ENCODE measurements around the gene RC3H2.

RC3H2 gene, protein sequence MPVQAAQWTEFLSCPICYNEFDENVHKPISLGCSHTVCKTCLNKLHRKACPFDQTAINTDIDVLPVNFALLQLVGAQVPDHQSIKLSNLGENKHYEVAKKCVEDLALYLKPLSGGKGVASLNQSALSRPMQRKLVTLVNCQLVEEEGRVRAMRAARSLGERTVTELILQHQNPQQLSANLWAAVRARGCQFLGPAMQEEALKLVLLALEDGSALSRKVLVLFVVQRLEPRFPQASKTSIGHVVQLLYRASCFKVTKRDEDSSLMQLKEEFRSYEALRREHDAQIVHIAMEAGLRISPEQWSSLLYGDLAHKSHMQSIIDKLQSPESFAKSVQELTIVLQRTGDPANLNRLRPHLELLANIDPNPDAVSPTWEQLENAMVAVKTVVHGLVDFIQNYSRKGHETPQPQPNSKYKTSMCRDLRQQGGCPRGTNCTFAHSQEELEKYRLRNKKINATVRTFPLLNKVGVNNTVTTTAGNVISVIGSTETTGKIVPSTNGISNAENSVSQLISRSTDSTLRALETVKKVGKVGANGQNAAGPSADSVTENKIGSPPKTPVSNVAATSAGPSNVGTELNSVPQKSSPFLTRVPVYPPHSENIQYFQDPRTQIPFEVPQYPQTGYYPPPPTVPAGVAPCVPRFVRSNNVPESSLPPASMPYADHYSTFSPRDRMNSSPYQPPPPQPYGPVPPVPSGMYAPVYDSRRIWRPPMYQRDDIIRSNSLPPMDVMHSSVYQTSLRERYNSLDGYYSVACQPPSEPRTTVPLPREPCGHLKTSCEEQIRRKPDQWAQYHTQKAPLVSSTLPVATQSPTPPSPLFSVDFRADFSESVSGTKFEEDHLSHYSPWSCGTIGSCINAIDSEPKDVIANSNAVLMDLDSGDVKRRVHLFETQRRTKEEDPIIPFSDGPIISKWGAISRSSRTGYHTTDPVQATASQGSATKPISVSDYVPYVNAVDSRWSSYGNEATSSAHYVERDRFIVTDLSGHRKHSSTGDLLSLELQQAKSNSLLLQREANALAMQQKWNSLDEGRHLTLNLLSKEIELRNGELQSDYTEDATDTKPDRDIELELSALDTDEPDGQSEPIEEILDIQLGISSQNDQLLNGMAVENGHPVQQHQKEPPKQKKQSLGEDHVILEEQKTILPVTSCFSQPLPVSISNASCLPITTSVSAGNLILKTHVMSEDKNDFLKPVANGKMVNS

DNA sequence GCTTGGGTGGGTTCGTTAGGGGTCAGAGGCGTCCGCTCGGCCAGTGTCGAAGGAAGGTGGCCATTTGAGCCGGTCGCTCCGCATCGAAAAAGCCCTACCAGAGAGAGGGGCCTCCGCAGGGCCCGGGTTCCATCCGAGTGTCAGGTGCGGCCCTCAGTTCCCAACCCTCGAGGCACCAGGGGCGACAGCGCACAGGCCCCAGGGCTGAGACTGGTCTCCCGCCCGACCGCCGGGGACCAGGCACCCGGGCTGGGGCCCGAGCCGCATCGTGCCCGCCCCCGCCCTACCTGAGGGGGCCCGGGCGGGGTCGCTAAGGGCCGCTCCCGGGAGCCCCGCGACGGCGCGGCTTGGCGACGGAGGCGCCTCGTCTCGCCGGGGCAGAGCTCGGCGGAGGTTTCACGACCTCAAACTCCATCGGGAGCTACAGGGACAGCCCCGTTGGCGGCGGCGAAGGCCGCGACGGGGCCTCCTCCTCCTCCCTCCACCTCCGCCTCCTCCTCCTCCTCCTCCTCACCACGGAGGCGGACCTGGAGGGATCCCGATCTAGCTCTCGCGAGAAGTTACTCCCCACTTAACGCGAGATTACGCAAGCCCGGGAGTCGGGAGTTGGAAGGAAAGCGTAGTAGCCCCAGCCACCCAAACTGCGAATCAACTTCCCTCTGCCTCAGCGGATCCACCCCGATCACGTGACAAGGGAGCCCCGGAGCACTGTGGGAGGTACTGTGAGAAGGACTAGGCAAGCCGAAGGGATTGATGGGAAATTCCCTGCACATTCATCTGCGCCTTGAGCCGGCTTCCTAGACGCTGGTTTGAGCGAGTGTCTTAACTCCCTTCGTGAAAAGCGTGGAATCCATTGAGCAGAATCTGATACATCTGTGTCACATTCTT lies at the start of gene RC3H2:
TSS of gene RC3H2 (minus strand) at position 537 of the 888 bp plus-strand sequence. CDS start 7,850 bp downstream, outside the sequence.
- peaks cover 45% of the 10 kb centered on the region for H3K36me3 Mint-ChIP-seq (ENCODE audit: low read depth)
- DNase-seq, result peak; percentile 95
- H3K9me3 Mint-ChIP-seq, result no peaks in the 10 kb centered on the region
- peaks cover 27% of the 10 kb centered on the region for H3K4me1 Mint-ChIP-seq (ENCODE audit: low read depth)
- no peaks in the 10 kb centered on the region for H3K27me3 Mint-ChIP-seq
- H3K27ac Mint-ChIP-seq, result peak within 1 kb of the TSS; percentile 96
- peak within 1 kb of the TSS; percentile 95 for H3K4me3 Mint-ChIP-seq

- Mint-ChIP-seq H3K4me3 (no peak overlapping the region), H3K4me1 (ENCODE audit: low read depth) (peaks cover 32% of the 10 kb centered on the region), H3K27me3 (no peaks in the 10 kb centered on the region), H3K36me3 (ENCODE audit: low read depth) (peaks cover 30% of the 10 kb centered on the region), H3K9me3 (no peaks in the 10 kb centered on the region), H3K27ac (peak overlapping the region; percentile 35)
- DNase-seq, result no peak
These were observed 49.1 kb upstream of the RC3H2 start for GRCh38 chr9:122954253-122954691.

DNA sequence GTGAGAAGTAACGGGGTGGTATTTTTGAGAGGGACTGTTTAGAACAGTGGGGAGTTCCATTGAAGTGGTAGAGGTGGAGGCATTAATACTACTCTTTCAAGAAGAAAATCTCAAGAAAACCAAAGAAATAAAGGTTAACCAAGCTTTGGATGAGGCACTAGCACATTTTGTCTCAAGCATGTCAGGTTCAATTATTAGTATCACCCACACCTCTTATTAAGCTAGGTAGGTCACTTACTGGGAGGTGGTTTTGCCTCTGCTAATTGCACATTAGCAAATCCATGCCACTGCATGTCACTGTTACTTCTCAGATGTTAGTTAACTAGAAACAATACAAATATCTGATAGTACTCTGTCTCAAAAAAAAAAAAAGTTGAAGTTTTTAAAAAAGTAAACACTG lies 45.9 kb upstream of the RC3H2 start:
- peaks cover 17% of the 10 kb centered on the region for H3K36me3 Mint-ChIP-seq (ENCODE audit: low read depth)
- no peaks in the 10 kb centered on the region for H3K9me3 Mint-ChIP-seq
- DNase-seq, result no peak
- no peak overlapping the region for H3K4me3 Mint-ChIP-seq
- no peak overlapping the region for H3K27ac Mint-ChIP-seq
- no peaks in the 10 kb centered on the region for H3K27me3 Mint-ChIP-seq
- H3K4me1 Mint-ChIP-seq (ENCODE audit: low read depth), result peaks cover 58% of the 10 kb centered on the region

- peaks cover 64% of the 10 kb centered on the region for H3K4me1 Mint-ChIP-seq (ENCODE audit: low read depth)
These were observed 45.1 kb upstream of the RC3H2 start for GRCh38 chr9:122950263-122950662.

DNA sequence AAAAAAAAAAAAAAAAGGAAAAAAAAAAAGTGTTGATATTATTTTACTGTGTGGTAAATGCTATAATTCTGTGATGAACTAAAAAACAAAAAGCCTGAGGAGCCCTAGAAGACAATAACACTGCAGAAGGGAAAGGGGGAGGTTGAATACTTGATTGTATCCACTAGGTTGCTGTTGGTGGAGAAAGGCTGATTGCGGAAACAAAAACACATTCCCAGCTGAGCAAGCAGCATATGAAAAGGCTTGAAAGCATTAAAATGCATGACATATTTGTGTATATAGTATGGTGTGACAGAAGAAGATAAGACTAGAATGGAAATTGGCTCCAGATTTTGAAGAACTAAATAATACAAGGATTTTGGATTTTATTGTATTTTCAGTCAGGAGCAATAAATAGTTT lies 44.5 kb upstream of the RC3H2 start:
- no peaks in the 10 kb centered on the region for H3K9me3 Mint-ChIP-seq
- peaks cover 64% of the 10 kb centered on the region for H3K4me1 Mint-ChIP-seq (ENCODE audit: low read depth)
- H3K27ac Mint-ChIP-seq, result peak overlapping the region; percentile 38
- peaks cover 25% of the 10 kb centered on the region for H3K36me3 Mint-ChIP-seq (ENCODE audit: low read depth)
- no peak for DNase-seq
- no peak overlapping the region for H3K4me3 Mint-ChIP-seq
- H3K27me3 Mint-ChIP-seq, result no peaks in the 10 kb centered on the region

More at GRCh38 chr9:122950263-122950662, 45.1 kb upstream of the RC3H2 start:
- Mint-ChIP-seq H3K4me3 (no peak overlapping the region), H3K36me3 (ENCODE audit: low read depth) (peaks cover 20% of the 10 kb centered on the region), H3K27me3 (no peaks in the 10 kb centered on the region), H3K27ac (no peak overlapping the region), H3K9me3 (no peaks in the 10 kb centered on the region)
- DNase-seq, result no peak

DNA sequence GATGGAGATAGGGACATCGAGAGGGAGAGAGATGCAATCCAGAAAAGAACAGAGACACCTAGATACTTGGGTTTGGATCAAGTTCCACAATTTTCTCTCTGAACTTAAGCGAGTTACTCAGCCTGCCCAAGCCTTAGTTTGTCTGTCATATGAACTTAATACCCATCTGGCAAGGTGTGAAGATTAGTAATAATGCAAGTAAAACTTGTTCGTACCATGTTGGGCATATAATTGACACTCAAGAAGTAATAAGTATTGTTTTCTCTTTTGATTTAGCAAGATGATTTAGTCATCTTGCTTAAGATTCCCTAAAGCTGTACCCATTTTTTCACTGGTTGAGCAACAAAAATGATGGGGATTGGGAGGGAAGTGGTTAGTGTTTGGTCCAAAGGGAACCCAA lies 43.2 kb upstream of the RC3H2 start:
- peak overlapping the region; percentile 84 for H3K27ac Mint-ChIP-seq
- no peaks in the 10 kb centered on the region for H3K27me3 Mint-ChIP-seq
- peak overlapping the region; percentile 32 for H3K4me3 Mint-ChIP-seq

GRCh38 chr9:122946461-122947005 lies 41.4 kb upstream of the RC3H2 start:
- DNase-seq, result no peak
- Mint-ChIP-seq H3K36me3 (ENCODE audit: low read depth) (peaks cover 33% of the 10 kb centered on the region), H3K27ac (no peak overlapping the region), H3K9me3 (no peaks in the 10 kb centered on the region), H3K4me1 (ENCODE audit: low read depth) (peaks cover 70% of the 10 kb centered on the region), H3K27me3 (no peaks in the 10 kb centered on the region), H3K4me3 (no peak overlapping the region)

More for the DNA sequence above, 43.2 kb upstream of the RC3H2 start:
- Mint-ChIP-seq H3K9me3 (no peaks in the 10 kb centered on the region), H3K36me3 (ENCODE audit: low read depth) (peaks cover 31% of the 10 kb centered on the region), H3K4me1 (ENCODE audit: low read depth) (peaks cover 61% of the 10 kb centered on the region)
- DNase-seq, result no peak

DNA sequence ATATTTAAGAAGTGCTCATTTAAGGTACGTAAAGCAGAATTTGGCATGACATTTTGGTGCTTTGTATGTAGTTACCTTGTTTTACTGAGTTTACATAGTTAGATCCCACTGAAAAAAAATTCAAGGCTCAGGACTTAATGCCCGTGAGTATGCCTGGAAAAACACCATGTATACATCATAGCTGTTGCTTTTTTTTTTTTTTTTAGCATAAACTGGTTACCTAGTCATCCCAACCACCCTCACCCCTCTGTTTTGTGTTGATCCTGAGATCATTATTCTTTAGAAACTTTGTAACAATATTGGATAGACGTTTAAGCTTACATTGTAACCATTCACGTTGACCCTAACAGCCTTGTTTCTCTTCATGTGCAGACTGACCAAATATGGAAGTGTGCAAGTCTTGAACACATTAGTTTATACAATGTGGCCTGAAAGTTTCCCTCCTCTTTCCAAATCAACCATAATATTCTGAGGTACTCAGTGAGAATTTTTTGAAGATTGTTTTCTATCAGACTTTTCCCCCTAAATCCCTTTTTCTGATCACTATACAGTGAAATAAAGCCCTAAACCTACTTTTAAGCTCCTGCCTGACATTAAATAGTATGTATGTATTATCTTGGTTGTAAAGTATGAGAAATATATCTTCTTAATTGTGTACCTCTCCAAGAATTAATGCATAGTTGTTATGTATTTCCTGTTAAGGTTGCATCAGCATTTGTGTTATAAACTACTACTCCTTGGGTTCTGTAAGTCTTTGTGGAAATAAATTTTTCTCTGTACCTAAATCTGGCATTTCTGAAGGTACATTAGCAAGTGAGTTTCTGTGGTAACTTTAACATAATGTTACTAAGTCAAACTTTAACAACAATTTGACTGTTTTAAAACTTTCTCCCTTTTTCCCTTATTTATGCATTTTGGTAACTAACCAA lies 40.1 kb upstream of the RC3H2 start:
- no peaks in the 10 kb centered on the region for H3K27me3 Mint-ChIP-seq
- DNase-seq, result no peak
- peaks cover 35% of the 10 kb centered on the region for H3K36me3 Mint-ChIP-seq (ENCODE audit: low read depth)
- H3K4me1 Mint-ChIP-seq (ENCODE audit: low read depth), result peaks cover 69% of the 10 kb centered on the region
- peak overlapping the region; percentile 30 for H3K27ac Mint-ChIP-seq
- no peak overlapping the region for H3K4me3 Mint-ChIP-seq
- H3K9me3 Mint-ChIP-seq, result no peaks in the 10 kb centered on the region

DNA sequence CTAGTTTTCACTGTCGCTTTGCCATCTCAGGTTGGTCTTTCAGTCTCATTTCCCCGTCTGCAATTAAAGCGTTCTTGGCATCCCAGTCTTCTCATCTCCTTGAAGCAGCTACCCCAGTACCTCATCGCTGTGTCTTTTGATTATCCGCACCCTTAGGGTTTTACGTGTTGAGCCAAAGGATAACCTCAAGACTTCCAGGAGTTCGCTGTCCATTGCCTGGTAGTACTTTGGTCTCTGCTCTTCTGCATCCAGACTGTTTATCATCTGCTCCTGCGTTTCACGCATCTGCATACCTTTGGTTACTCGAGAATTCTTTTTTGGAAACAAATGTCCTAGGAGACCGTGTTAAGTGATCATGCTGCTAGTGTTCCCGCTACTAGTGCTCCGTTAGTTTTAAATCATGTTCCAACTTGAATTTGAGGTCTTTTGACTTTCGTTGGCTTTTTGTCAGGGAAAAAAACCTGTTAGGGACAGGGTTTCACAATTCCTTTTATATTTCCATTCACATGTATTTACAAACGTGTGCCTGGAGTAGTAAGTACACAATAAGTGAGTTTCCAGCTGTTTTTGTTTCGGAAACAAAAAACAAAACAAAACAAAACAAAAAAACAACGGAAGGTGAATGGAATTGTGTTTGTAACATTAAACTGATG lies 36.5 kb upstream of the RC3H2 start:
- Mint-ChIP-seq H3K9me3 (no peaks in the 10 kb centered on the region), H3K4me1 (ENCODE audit: low read depth) (peaks cover 45% of the 10 kb centered on the region), H3K27me3 (no peaks in the 10 kb centered on the region), H3K27ac (peak overlapping the region; percentile 93), H3K4me3 (peak overlapping the region; percentile 98), H3K36me3 (ENCODE audit: low read depth) (peaks cover 52% of the 10 kb centered on the region)
- DNase-seq, result no peak

GRCh38 chr9:122940749-122941581 lies 35.8 kb upstream of the RC3H2 start, which contains the start of gene RABGAP1:
TSS of gene RABGAP1 (plus strand) at chr9:122941020. CDS start at chr9:122957060, 16,040 bp downstream.
- Mint-ChIP-seq H3K27me3 (no peaks in the 10 kb centered on the region), H3K4me1 (ENCODE audit: low read depth) (peaks cover 40% of the 10 kb centered on the region), H3K9me3 (no peaks in the 10 kb centered on the region), H3K36me3 (ENCODE audit: low read depth) (peaks cover 57% of the 10 kb centered on the region), H3K4me3 (peak within 1 kb of the TSS; percentile 98), H3K27ac (peak within 1 kb of the TSS; percentile 93)
- DNase-seq, result peak; percentile 97

- no peaks in the 10 kb centered on the region for H3K9me3 Mint-ChIP-seq
- peaks cover 35% of the 10 kb centered on the region for H3K4me1 Mint-ChIP-seq (ENCODE audit: low read depth)
- DNase-seq, result no peak
- H3K27me3 Mint-ChIP-seq, result no peaks in the 10 kb centered on the region
- H3K27ac Mint-ChIP-seq, result peak overlapping the region; percentile 86
- H3K4me3 Mint-ChIP-seq, result peak overlapping the region; percentile 98
- peaks cover 57% of the 10 kb centered on the region for H3K36me3 Mint-ChIP-seq (ENCODE audit: low read depth)
These were observed 35.2 kb upstream of the RC3H2 start for GRCh38 chr9:122940454-122940748.

All from activated T-cell treated with anti-CD3 and anti-CD28 coated beads, Interleukin-2, amount 50 U/mL, for 24 hours (primary cell).